NCI-H1105 (cell line): ENCODE data around the gene C3orf20.
"Not testable (repeated sequence)": the region's sequence is repeated elsewhere in the genome, so short reads cannot be mapped to it uniquely, and the experiment has no call there.

ENCODE experiments used
- DNase-seq: peaks from one replicate; lab custom pipeline; 2025; lab: John Stamatoyannopoulos, UW

Gene C3orf20

DNA sequence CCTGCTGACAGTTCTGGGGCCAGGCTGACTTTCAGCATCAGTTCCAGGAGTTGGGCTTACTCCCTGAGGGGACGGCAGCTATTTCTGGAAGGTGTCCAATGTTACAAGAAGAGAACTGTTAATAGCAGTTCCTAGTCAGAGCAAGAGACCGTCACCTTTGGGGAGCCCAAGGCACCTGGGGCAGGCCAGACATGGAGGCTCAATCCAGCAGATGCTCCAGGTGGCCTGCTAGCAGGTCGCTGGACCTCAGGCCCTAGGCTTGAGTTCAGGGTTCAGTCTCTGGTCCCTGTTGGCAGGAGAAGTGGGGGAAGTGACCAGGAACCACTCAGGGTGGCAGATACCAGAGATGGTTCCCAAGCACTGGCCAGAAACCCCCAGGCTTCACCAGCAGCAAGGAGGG lies 25.9 kb downstream of the C3orf20 start:
- DNase-seq, result no peak

DNA sequence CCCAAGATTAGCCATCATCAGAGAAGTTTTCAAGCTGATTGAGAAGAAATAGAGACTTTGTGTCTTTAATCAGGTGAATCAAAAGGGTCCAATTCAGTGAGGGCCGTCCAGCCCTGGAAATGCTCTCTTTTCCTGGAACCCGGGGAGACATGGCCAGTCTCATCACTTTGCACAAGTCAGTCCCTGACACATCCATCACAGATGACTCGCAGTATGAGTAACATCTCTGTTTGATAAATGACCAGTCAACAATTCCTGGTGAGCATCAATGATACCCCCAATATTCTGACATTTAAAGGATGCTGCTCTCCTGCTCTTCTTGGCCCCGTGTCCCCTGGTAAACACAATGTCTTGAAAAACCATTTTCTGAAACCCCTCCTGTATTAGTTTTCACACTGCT lies 26.7 kb downstream of the C3orf20 start:
- no peak for DNase-seq

DNA sequence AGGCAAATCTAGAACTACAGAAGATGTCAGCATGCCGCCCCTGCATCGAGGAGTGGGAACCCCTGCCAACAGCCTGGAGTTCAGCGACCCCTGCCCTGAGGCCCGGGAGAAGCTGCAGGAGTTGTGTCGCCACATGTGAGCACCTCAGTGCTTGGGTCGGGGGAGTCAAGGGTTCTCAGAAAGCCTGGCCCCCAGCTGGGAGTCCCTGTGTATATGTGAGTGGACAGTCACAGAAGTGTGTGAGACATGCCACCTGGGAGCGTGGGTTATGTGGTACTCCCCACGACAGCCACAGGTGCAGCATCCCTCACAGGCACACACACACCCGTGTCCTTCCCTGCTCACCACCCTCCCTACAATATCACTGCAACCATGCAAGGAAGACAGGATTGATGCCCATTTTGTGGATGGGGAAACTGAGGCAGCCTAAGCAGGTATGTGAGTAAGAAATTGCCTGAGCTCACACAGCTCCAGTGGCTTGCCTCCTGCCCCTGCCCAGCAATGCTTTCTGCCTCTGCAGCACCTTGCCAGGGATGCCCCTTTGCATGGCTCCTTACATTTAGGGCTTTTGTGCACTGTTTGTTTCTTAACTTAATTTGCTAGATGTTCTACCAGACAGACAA lies 28.3 kb downstream of the C3orf20 start:
- DNase-seq, result no peak

DNA sequence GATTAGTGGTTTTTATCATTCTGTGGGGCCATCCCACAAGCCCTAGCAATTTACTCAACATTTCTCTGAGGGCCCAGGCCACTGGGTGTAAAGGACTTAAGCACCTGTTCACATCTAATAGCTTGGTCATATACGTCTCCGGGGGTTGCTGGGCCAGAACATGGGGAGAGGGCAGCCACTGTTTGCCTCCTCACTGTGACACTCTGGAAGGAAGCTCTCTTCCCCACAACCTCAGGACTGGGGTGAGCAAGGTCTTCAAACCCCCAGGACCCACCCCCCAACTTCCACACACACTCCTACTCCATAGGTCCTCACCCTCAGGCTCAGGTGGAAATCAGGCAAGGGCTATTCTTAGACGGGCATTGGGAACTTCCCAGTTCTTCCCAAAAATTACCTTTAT lies 28.9 kb downstream of the C3orf20 start:
- DNase-seq, result no peak

DNA sequence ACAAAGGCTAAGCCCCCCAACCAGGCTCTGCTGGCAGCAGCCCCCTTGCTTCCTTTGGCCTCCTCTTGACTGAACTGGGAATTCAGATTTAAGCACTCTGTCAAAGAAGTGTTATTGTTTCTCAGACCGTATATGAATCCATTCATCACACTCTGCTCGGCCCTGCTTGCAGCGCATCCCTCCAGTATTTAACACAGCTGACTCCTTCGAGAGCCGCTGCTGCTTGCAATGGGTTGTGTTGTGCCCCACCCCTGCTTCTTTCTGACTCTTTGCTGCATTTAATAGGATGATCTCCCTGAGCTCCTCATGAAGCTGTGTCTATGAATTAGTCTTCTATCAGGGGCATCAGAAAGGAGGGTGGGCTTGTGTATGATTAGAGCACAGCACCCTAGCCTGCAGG lies 31.2 kb downstream of the C3orf20 start:
- DNase-seq, result no peak

DNA sequence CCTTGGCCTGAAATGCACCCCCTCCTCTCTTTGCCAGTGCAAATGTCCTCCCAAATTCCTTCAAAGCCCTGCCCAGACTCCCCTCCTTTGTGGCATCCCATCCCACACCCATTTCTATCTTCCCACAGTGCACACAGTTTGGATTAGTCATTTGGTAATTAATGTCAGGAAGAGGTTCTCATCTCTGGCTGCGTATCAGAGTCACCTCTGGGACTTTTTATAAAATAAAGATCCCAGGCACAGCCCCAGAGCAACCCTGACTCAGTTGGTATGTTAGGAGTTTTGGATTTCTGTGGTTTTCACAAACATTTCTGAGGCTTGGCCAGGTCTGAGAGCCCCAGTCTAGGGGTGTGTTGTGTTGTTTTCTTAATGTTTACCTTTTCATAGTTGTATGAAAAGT lies 41.6 kb downstream of the C3orf20 start:
- DNase-seq, result no peak

DNA sequence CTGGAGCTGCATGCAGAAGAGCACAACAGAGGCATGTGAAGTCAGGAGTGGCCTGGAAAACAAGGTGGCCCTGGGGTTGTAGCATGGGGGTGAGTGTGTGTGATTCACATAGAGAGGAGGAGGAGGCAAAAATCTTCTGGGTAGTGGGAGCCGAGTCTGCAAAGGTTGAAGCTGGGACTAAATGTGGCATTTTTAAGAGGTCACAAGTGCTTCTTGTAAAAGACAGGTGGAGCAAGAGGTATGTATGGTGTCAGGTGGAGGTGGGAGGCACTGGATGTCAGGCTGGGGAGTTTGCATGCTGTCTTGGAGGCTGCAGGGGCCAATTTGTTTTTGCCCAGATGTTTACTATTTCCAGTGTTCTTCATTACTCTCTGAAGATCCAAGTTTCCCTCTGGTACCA lies 42.4 kb downstream of the C3orf20 start:
- no peak for DNase-seq

DNA sequence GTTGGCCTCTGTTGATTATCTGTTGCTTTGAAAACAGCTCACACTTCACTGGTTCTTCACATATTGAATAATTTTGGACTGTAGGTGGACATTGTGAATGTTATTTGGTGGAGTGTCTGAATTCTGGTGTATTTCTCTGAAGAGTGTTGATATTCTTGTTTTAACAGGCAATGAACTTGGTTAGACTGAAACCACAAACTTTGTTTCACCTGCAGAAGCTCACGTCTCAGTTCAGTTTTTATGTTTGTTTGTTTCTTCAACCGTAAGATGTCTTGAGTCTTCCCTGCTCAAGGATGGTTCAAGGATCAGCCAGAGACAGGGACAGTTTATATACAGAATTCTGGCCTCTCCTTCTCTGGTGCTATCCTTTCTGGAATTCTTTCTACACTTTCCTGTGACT lies 43.6 kb downstream of the C3orf20 start:
- no peak for DNase-seq

DNA sequence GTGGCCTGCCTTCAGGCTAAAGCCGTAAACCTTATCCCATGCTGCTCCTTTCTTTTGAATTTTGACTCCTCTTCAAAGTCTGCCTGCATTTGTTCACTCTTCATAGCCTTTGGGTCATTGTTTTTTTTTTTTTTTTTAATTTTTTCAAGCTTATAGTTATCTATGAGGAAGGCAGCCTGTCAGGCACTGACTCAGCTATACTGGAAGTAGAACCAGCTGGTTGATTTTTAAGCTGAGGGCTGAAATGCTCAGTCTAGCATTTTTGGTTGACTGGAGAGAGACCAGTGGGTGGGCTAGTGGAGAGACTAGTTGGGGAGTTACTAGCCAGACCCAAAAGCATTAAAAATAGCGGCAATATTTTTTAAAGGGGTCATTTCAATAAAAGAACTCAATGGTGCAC lies 44.1 kb downstream of the C3orf20 start:
- DNase-seq, result no peak

DNA sequence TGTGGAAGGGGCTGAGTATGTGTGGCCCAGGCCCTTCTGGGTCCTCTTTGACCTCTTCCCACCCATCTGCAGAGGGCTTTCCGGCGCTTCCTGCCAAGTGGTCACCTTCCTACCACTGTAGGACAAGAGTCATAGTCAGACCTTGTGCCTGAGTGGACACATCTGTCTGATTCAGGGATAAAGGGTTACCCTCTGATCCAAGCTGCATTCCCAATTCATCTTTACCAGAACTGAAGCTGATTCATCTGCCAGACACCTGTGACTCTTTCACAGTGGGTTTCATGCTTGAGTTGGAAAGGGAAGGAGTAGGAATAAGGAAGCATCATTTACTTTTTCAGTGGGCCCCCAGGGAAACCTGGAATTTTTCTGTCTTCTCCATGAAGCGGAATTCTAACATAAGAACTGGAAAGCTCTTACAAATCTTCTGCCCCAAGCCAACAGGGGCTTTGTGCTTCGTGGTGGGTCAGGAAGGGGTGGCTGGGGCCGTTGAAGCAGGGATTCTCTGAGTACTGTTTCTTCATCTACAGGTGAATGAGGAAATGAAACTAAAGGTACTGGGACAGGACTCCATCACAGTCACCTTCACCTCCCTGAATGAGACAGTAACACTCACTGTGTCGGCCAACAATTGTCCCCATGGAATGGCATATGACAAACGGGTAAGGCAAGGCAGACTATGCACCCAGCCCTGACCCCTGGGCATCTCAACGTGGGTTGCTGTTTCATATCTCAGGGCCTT lies 46.4 kb downstream of the C3orf20 start:
- DNase-seq, result no peak

DNA sequence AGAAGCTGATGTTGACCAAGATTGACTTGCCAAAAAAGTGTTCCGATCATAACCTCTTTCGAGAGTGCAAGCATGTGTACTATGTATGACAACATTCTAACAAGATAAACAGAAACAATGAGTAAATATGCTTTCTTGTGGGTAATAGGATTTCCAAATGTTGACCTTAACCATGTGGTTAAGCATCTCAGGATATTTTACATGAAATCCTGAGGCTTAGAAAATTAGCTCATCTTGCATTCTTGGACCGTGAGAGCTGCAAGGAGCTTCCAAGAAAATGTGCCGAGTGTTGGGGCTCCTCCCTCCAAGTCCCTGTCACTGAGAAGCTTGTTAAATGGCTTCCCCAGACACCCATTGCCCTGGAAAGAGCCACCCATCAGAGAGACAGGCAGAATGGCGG lies 50.1 kb downstream of the C3orf20 start:
- no peak for DNase-seq

DNA sequence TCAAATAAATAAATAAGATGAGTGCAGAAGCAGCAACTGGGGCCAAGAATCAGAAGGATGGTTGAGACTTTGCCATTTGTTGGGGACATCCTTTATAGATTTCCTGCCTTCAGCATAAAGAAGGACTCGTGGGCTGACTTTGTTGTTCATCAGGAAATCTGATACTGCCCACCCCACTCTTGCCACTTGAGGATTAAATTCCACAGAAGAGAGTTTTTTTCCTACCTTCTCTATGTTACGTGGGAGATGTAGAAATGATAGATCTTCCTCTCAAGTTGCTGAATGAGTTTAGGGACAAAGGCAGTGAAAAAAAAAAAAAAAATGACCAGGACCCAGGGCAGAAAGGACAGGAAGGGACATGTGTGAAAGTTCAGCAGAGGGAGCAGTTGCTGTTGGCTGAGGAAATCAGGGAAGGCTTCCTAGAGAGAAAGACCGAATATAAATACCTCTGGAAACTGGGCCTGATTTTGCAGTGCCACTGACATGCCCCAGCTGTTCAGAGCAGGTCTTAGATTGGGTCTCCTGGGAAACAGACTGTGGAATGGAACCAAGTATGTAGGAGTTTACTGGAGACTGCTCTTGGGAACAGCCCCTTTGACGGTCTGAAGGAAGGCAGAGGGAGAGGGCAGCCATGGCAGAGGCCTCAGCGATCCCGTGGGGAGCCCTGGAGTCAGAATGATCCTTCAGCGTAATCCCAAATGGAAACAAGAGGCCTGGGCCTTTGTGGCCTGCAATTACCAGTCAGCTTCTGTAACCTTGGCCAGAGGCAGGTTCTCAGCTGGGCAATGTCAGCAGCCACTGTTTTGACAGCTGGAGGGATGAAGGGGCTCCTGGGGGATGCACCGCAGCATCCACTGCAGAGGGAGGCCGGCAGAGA lies 50.9 kb downstream of the C3orf20 start:
- DNase-seq, result no peak

DNA sequence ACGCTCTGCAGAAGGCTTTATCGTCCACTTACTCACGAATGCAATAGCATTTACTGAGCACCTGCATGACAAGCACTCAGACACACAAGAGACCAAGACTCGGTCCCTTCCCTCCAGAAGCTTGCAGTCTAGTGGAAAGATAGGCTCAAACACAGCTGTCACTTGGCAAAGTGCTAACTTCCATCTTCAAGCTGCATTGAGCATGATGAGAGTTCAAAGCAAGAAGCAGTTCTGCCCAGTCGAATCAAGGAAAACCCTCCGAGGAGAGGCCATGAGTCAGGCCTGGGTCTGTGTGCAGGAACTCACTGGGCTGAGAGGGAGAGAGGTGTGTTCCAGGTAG lies 51.5 kb downstream of the C3orf20 start:
- DNase-seq, result no peak

DNA sequence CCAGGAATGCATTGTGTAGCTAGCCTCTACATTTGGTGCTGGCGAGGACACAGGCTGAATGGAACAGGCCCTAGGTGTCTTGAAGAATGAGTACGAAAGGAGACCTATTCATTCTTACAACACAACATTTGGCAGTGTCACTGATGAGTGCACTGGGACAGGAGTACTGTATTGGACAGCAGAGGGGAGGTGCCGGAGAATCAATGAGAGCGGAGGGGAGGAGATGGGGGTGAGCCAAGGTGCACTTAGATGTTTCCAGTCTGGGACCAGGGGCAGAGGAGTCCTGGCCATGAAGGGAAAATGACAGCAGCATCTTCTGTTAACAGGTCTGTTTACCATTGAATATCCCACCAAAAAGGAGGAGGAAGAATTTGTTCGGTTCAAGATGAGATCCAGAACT lies 53.2 kb downstream of the C3orf20 start:
- DNase-seq, result no peak

DNA sequence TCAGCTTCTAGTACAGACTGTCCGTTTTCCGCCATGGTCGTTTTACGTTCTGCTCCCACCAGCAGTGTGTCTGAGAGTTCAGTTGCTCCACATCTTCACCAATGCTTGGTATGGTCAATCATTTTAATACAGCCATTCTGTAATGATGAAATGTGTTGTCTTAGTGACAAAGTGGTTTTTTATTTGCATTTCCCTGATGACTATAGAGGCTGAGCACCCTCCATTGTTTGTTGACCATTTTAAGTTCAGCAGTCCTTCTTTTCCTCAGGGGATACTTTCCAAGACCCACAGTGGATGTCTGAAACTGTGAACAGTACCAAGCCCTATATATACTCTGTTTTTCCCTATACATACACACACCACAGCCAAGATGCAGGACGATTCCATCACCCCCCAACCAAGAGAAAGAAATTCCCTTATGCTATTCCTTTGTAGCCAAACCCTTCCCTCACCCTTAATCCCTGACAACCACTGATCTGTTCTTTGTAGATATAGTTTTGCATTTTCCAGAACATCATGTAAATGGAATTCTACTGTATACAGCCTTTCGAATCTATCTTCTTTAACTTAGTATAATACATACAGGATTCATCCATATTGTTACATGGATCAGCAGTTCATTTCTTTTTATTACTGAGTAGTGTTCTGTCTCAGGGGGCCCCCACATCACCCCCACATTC lies 55.9 kb downstream of the C3orf20 start:
- no peak for DNase-seq

DNA sequence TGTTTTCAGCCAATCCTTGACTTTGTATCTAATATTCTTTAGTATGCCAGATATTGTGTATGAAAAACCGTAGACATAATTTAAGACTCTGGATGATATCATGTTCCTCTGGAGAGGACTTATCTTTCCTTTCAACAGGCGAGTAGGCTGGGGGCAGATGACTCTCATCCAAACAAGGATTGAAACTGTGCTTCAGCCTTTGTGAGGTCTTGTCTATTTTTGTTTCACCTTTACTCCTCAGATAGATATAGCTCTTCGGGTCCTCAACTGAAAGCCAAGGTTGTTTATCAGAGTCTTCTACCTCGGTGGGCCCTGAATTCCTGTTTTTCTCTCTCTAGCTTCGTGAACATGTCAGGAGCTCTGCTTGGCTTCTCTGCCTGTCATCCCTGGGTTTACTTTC lies 66.0 kb downstream of the C3orf20 start:
- DNase-seq, result no peak

DNA sequence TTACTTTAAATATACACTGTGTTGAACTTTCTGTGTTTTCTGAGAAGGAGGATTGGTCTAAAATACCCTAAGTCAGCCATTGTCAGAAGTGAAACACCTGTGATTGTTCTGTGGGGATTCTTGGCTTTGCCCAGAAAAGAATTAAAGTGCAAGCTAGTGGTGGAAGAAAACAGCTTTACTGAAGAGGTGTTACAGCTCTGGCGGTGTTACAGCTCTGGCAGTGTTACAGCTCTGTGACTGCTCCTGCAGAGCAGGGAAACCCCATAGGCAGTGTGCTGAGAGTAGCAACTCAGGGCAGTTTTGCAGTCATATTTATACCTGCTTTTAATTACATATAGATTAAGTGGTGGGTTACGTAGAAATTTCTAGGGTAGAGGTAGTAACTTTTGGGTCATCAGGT lies 66.6 kb downstream of the C3orf20 start:
- DNase-seq, result no peak

DNA sequence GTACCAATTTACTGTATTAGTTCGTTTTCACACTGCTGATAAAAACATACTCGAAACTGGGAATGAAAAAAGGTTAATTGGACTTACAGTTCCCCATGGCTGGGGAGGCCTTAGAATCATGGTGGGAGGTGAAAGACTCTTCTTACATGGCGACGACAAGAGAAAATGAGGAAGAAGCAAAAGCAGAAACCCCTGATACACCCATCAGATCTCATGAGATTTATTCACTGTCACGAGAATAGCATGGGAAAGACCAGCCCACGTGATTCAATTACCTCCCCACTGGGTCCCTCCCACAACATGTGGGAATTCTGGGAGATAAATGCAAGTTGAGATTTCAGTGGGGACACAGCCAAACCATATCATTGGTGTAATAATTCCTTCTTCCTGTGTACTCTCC lies 69.6 kb downstream of the C3orf20 start:
- no peak for DNase-seq

DNA sequence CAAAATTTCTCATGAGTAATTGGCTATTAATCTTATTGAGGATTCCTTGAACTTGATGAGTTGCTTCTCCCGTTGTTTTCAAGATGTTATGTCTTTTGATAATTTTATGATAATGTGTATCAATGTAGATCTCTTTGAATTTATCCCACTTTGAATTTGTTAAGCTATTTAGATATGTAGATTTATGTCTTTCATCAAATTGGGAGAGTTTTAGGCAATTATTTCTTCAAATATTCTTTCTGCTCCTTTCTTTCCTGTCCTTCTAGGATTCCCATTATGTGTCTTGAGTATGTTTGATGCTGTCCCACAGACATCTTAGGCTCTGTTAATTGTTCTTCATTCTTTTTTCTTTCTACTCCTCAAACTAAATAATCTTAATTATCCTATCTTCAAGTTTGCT lies 75.7 kb downstream of the C3orf20 start:
- no peak for DNase-seq

DNA sequence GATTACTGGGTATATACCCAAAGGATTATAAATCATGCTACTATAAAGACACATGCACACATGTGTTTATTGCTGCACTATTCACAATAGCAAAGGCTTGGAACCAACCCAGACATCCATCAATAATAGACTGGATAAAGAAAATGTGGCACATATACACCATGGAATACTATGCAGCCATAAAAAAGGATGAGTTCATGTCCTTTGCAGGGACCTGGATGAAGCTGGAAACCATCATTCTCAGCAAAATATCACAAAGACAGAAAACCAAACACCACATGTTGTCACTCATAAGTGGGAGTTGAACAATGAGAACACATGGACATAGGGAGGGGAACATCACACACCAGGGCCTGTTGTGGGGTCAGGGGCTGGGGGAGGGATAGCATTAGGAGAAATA lies 78.0 kb downstream of the C3orf20 start:
- not testable (repeated sequence) for DNase-seq

DNA sequence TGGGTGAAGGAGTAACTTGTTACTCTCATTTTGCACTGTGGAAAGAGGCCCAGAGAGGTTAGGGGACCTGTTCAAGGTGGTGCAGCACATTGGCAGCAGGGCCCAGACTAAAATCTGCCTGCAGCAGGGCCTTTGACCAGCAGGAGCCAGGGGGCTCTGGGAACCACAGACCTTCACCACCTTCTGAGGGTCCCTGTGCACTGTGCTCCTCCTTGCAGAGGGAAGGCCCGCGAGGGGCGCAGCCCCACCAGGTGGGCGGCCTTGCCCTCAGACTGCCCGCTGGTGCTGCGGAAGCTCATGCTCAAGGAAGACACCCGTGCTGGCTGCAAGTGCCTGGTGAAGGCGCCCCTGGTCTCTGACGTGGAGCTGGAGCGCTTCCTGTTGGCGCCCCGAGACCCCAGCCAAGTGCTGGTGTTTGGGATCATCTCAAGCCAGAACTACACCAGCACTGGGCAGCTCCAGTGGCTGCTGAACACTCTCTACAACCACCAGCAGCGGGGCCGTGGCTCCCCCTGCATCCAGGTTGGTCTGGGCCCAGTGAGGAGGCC lies 82.3 kb downstream of the C3orf20 start:
- DNase-seq, result no peak

DNA sequence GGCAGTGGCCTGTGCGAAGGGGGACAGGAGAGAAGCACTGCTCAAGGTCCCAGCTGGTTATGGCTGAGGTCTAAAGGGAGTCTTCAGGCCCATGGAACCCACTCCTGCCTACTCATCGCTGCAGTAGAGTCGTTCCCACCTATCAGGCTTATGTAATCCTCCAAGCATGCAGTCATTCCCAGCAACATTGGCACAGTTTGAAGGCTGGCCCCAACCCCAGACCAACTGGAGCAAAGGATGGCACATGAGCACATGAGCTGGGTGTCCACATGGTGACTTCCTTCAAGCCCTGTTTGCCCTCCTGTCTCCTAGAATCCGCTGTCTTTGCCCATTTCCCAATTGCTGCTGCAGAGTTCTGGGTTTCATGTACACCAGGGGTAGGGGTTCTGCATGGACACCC lies 83.4 kb downstream of the C3orf20 start:
- no peak for DNase-seq
